OCI-LY1 (cell line): ENCODE data around the gene TAC3.

Source experiments
- CTCF ChIP-seq: fragments of 200-600 bp; sonication (generic), shearing (Covaris generic); IDR thresholded peaks from 2 replicates; pipeline ENCODE4 v1.5.1; 2017; ENCODE audit warnings: mild to moderate bottlenecking, antibody characterized with exemption, low read length, moderate library complexity, mixed read lengths
- EZH2 ChIP-seq: fragments of 200-600 bp; sonication (generic), shearing (Covaris generic); IDR thresholded peaks from 2 replicates; pipeline ENCODE4 v1.8.0; 2017; ENCODE audit warnings: borderline replicate concordance, mixed run types, mild to moderate bottlenecking, antibody characterized with exemption, low read length, moderate library complexity, mixed read lengths

GRCh38 chr12:56990648-56991318, 25.5 kb downstream of the TAC3 start:
- TF ChIP-seq CTCF, result no peak
- TF ChIP-seq EZH2, result no peak
